Measurements from ENCODE around the gene SH3BP4.
"Not testable (repeated sequence)": the region's sequence is repeated elsewhere in the genome, so short reads cannot be mapped to it uniquely, and the experiment has no call there.

Gene SH3BP4

GRCh38 chr2:235051436-235052260 lies 99.8 kb downstream of the SH3BP4 start:
- TF ChIP-seq POLR2A (IDR thresholded peaks at IDR 0.05; ENCODE audit: low read length) (no peak), GATA1 (IDR thresholded peaks at IDR 0.05; ENCODE audit: low read depth, low read length) (no peak)
- DNase-seq = no peak

- no peak for DNase-seq
- TF ChIP-seq POLR2A (IDR thresholded peaks at IDR 0.05; ENCODE audit: low read length) (no peak), GATA1 (IDR thresholded peaks at IDR 0.05; ENCODE audit: low read depth, low read length) (no peak)
Observed at GRCh38 chr2:235052514-235053354, 100.9 kb downstream of the SH3BP4 start.

GRCh38 chr2:235053651-235054050 lies 101.8 kb downstream of the SH3BP4 start:
- no peak for TF ChIP-seq POLR2A (IDR thresholded peaks at IDR 0.05; ENCODE audit: low read length)
- no peak for TF ChIP-seq GATA1 (IDR thresholded peaks at IDR 0.05; ENCODE audit: low read depth, low read length)

GRCh38 chr2:235054475-235054874 lies 102.7 kb downstream of the SH3BP4 start:
- DNase-seq = no peak
- TF ChIP-seq POLR2A (IDR thresholded peaks at IDR 0.05; ENCODE audit: low read length) (no peak), GATA1 (IDR thresholded peaks at IDR 0.05; ENCODE audit: low read depth, low read length) (no peak)

More at GRCh38 chr2:235053651-235054050, 101.8 kb downstream of the SH3BP4 start:
- DNase-seq = no peak

GRCh38 chr2:235054919-235055318 lies 103.1 kb downstream of the SH3BP4 start:
- DNase-seq = no peak
- TF ChIP-seq POLR2A (IDR thresholded peaks at IDR 0.05; ENCODE audit: low read length) = no peak

GRCh38 chr2:235055891-235056516 lies 104.2 kb downstream of the SH3BP4 start:
- DNase-seq = peak; percentile 16 to 30

GRCh38 chr2:235056768-235057167 lies 105.0 kb downstream of the SH3BP4 start:
- no peak for DNase-seq
- TF ChIP-seq GATA1 (IDR thresholded peaks at IDR 0.05; ENCODE audit: low read depth, low read length) (no peak), POLR2A (IDR thresholded peaks at IDR 0.05; ENCODE audit: low read length) (no peak)

More at GRCh38 chr2:235055891-235056516, 104.2 kb downstream of the SH3BP4 start:
- no peak for TF ChIP-seq POLR2A (IDR thresholded peaks at IDR 0.05; ENCODE audit: low read length)
- no peak for TF ChIP-seq GATA1 (IDR thresholded peaks at IDR 0.05; ENCODE audit: low read depth, low read length)

- DNase-seq = not testable (repeated sequence)
Observed at GRCh38 chr2:235057616-235058015, 105.8 kb downstream of the SH3BP4 start.

- no peak for DNase-seq
- TF ChIP-seq POLR2A (IDR thresholded peaks at IDR 0.05; ENCODE audit: low read length) (no peak), GATA1 (IDR thresholded peaks at IDR 0.05; ENCODE audit: low read depth, low read length) (no peak)
Observed at GRCh38 chr2:235059161-235059560, 107.3 kb downstream of the SH3BP4 start.

GRCh38 chr2:235061656-235062055 lies 109.8 kb downstream of the SH3BP4 start:
- TF ChIP-seq POLR2A (IDR thresholded peaks at IDR 0.05; ENCODE audit: low read length) (no peak), GATA1 (IDR thresholded peaks at IDR 0.05; ENCODE audit: low read depth, low read length) (no peak)
- DNase-seq = no peak

- DNase-seq = no peak
- no peak for TF ChIP-seq GATA1 (IDR thresholded peaks at IDR 0.05; ENCODE audit: low read depth, low read length)
- TF ChIP-seq POLR2A (IDR thresholded peaks at IDR 0.05; ENCODE audit: low read length) = no peak
Observed at GRCh38 chr2:235063471-235063961, 111.7 kb downstream of the SH3BP4 start.

GRCh38 chr2:235064976-235065375 lies 113.2 kb downstream of the SH3BP4 start:
- no peak for DNase-seq
- no peak for TF ChIP-seq POLR2A (IDR thresholded peaks at IDR 0.05; ENCODE audit: low read length)
- no peak for TF ChIP-seq GATA1 (IDR thresholded peaks at IDR 0.05; ENCODE audit: low read depth, low read length)

GRCh38 chr2:235066490-235066889 lies 114.7 kb downstream of the SH3BP4 start:
- TF ChIP-seq POLR2A (IDR thresholded peaks at IDR 0.05; ENCODE audit: low read length) (no peak), GATA1 (IDR thresholded peaks at IDR 0.05; ENCODE audit: low read depth, low read length) (no peak)
- no peak for DNase-seq

- no peak for DNase-seq
- TF ChIP-seq POLR2A (IDR thresholded peaks at IDR 0.05; ENCODE audit: low read length) = no peak
- TF ChIP-seq GATA1 (IDR thresholded peaks at IDR 0.05; ENCODE audit: low read depth, low read length) = no peak
Observed at GRCh38 chr2:235066895-235067294, 115.1 kb downstream of the SH3BP4 start.

Data from erythroblast (primary cell).